HCT116 (cell line): Measurements from ENCODE around the gene PSMC3. TPM values are rescaled to one million over a fixed set of nuclear protein-coding genes. Genes with fewer than 3 reads are reported as not detected.
A peak's percentile ranks its signal among the peaks of the same experiment; 100 is the strongest.

ENCODE experiments used
- ATAC-seq: fragments of 200-7000 bp; cut with Tn5 transposase; 2 replicates; pipeline ENCODE4 v1.9.1; 2020; ENCODE audit warnings: mild to moderate bottlenecking, moderate library complexity
- BruUV-seq: library from RNA; stranded (reverse); fragments of 400-500 nt; replicated peaks from 2 replicates; lab custom pipeline; 2021; lab: Mats Ljungman, UMichigan
- CTCF ChIA-PET: fragments of 300-600 bp; sonication (Branson Sonifier 250); formaldehyde crosslinking; loops from one replicate; lab custom pipeline; 2021; ENCODE audit warnings: antibody characterized with exemption; lab: Charles Lee
- POLR2A ChIA-PET: fragments of 300-600, 350-600 bp; sonication (Branson Sonifier 250); formaldehyde crosslinking; loops from one replicate; lab custom pipeline; 2021; ENCODE audit warnings: antibody characterized with exemption; lab: Charles Lee
- RAD21 ChIA-PET, 2 experiments: fragments of 300-600 bp; sonication (Branson Sonifier 250); formaldehyde crosslinking; loops; one replicate each; lab custom pipeline; 2023; ENCODE audit warnings: low total read pairs in 2 of 2; ENCODE audit not compliant: uncharacterized antibody in 2 of 2, unreplicated experiment in 2 of 2, low non-redundant PET in 1 of 2; lab: Charles Lee
- DNase-seq: peaks from one replicate; pipeline ENCODE4 v3.0.0-alpha.2; 2010; ENCODE audit warnings: low read depth, low spot score
- H2AFZ ChIP-seq: fragments of 200-600 bp; shearing (Covaris generic), sonication (generic); 2 replicates; pipeline ENCODE4 v1.6.1; 2017; ENCODE audit warnings: low read depth, mixed run types, mixed read lengths, antibody characterized with exemption, low read length; ENCODE audit not compliant: poor library complexity, severe bottlenecking
- H3K27ac ChIP-seq: 2 replicates; pipeline ENCODE4 v1.5.1; 2012; ENCODE audit warnings: low read depth, low read length
- H3K27me3 ChIP-seq: fragments of 200-600 bp; sonication (generic); 2 replicates; pipeline ENCODE4 v1.6.1; 2016; ENCODE audit warnings: mixed run types, low read length, mixed read lengths; ENCODE audit not compliant: insufficient read depth
- H3K36me3 ChIP-seq, 2 experiments: fragments of 200-500 bp in 1 of 2; fragments of 200-600 bp in 1 of 2; sonication (Bioruptor generic) in 1 of 2; sonication (generic) in 1 of 2; 2 replicates each; pipeline versions ENCODE4 v1.5.1 to v1.6.1; 2014 to 2016; ENCODE audit warnings: low read length in 2 of 2, inconsistent platforms in 1 of 2, mixed read lengths in 1 of 2, mixed run types in 1 of 2; ENCODE audit not compliant: insufficient read depth in 2 of 2, control insufficient read depth in 1 of 2
- H3K4me1 ChIP-seq, 2 experiments: fragments of 200-600 bp in 1 of 2; sonication (generic) in 1 of 2; 2 replicates each; pipeline versions ENCODE4 v1.5.1 to v1.6.1; 2012 to 2017; ENCODE audit warnings: low read length in 2 of 2, inconsistent platforms in 1 of 2, mild to moderate bottlenecking in 1 of 2, mixed read lengths in 1 of 2, mixed run types in 1 of 2, moderate library complexity in 1 of 2; ENCODE audit not compliant: insufficient read depth in 2 of 2, control insufficient read depth in 1 of 2
- H3K4me2 ChIP-seq: fragments of 200-600 bp; sonication (generic); 2 replicates; pipeline ENCODE4 v1.6.1; 2017; ENCODE audit warnings: mixed run types, low read length, mixed read lengths
- H3K4me3 ChIP-seq, 2 experiments: fragments of 200-600 bp in 1 of 2; sonication (generic) in 1 of 2; replicated peaks in 1 of 2; 2 replicates each; pipeline ENCODE4 v1.5.1; 2011 to 2016; ENCODE audit warnings: low read length in 2 of 2, control low read depth in 1 of 2, low read depth in 1 of 2, mild to moderate bottlenecking in 1 of 2, mixed read lengths in 1 of 2, mixed run types in 1 of 2
- H3K79me2 ChIP-seq: fragments of 200-600 bp; sonication (generic); 2 replicates; pipeline ENCODE4 v1.6.1; 2017; ENCODE audit warnings: mild to moderate bottlenecking, mixed run types, low read length, moderate library complexity, mixed read lengths; ENCODE audit not compliant: insufficient read depth
- H3K9ac ChIP-seq: fragments of 200-600 bp; sonication (generic); 2 replicates; pipeline ENCODE4 v1.6.1; 2016; ENCODE audit warnings: low read length, mixed read lengths
- H3K9me2 ChIP-seq: fragments of 200-600 bp; sonication (generic), shearing (Covaris generic); 2 replicates; pipeline ENCODE4 v1.6.1; 2017; ENCODE audit warnings: mixed run types, mild to moderate bottlenecking, moderate library complexity; ENCODE audit not compliant: insufficient read depth
- H3K9me3 ChIP-seq, 2 experiments: fragments of 200-500 bp in 1 of 2; fragments of 200-600 bp in 1 of 2; sonication (Bioruptor generic) in 1 of 2; sonication (generic) in 1 of 2; 2 replicates each; pipeline ENCODE4 v1.6.1; 2014 to 2017; ENCODE audit warnings: low read length in 2 of 2, mixed read lengths in 2 of 2, inconsistent platforms in 1 of 2, low read depth in 1 of 2, mild to moderate bottlenecking in 1 of 2, mixed run types in 1 of 2, moderate library complexity in 1 of 2; ENCODE audit not compliant: control insufficient read depth in 1 of 2, insufficient read depth in 1 of 2
- H4K20me1 ChIP-seq: fragments of 200-600 bp; sonication (generic), shearing (Covaris generic); 2 replicates; pipeline ENCODE4 v1.6.1; 2017; ENCODE audit warnings: mixed run types, mild to moderate bottlenecking, moderate library complexity; ENCODE audit not compliant: insufficient read depth
- CBX3 ChIP-seq: IDR thresholded peaks from 2 replicates; pipeline ENCODE4 v1.6.1; 2012; ENCODE audit warnings: low read depth
- ELF1 ChIP-seq: IDR thresholded peaks from 2 replicates; pipeline ENCODE4 v1.6.1; 2012; ENCODE audit warnings: low read depth, borderline replicate concordance
- EZH2phosphoT487 ChIP-seq: fragments of 200-600 bp; IDR thresholded peaks from 2 replicates; pipeline ENCODE4 v1.6.1; 2018; ENCODE audit warnings: antibody characterized with exemption, borderline replicate concordance
- FOSL1 ChIP-seq: IDR thresholded peaks from 2 replicates; pipeline ENCODE4 v1.6.1; 2012; ENCODE audit warnings: low read depth
- MAX ChIP-seq: IDR thresholded peaks from 2 replicates; pipeline ENCODE4 v1.6.1; 2012
- RAD21 ChIP-seq: IDR thresholded peaks from 2 replicates; pipeline ENCODE4 v1.6.1; 2012; ENCODE audit warnings: low read depth, mild to moderate bottlenecking
- SIN3A ChIP-seq: IDR thresholded peaks from 2 replicates; pipeline ENCODE4 v1.6.1; 2012; ENCODE audit warnings: low read depth
- SRF ChIP-seq: IDR thresholded peaks from 2 replicates; pipeline ENCODE4 v1.6.1; 2012; ENCODE audit warnings: low read depth
- TCF7L2 ChIP-seq: IDR thresholded peaks from 2 replicates; pipeline ENCODE4 v1.7.0; 2011; ENCODE audit warnings: borderline replicate concordance, inconsistent platforms; ENCODE audit not compliant: insufficient read depth, insufficient read length; ENCODE audit errors: extremely low read depth
- YY1 ChIP-seq: IDR thresholded peaks from 2 replicates; pipeline ENCODE4 v1.6.1; 2011; ENCODE audit warnings: low read length, low read depth, moderate library complexity, mild to moderate bottlenecking; ENCODE audit not compliant: insufficient replicate concordance; ENCODE audit errors: extremely low read depth
- ZFX ChIP-seq: fragments of 450-650 bp; IDR thresholded peaks from 2 replicates; pipeline ENCODE4 v1.6.1; 2017
- intact Hi-C: fragments of 100-400 bp; cut with micrococcal nuclease; formaldehyde crosslinking; loops from 2 replicates; pipeline ENCODE4 v1.10.0; 2022
- total RNA-seq: library from RNA; stranded (reverse); gene quantifications from one replicate; pipeline ENCODE4 v1.2.1, GENCODE V29; 2021; ENCODE audit not compliant: unreplicated experiment
- TF ChIP-seq, protein P1 (sequence below): IDR thresholded peaks from 2 replicates; pipeline ENCODE4 v1.6.1; 2011; ENCODE audit warnings: mild to moderate bottlenecking, low read length, moderate library complexity; ENCODE audit not compliant: insufficient replicate concordance; ENCODE audit errors: extremely low read depth
- TF ChIP-seq, protein P2 (sequence below), 3 experiments: fragments of 200-600 bp in 1 of 3; sonication (generic) in 1 of 3; IDR thresholded peaks in 2 of 3; conservative IDR thresholded peaks in 1 of 3; 2 replicates each; pipeline ENCODE4 v1.5.1; 2012 to 2017; ENCODE audit warnings: low read depth in 2 of 3, low read length in 2 of 3, antibody characterized with exemption in 1 of 3, borderline replicate concordance in 1 of 3, control low read depth in 1 of 3, mild to moderate bottlenecking in 1 of 3, mixed read lengths in 1 of 3, mixed run types in 1 of 3, moderate library complexity in 1 of 3; ENCODE audit not compliant: insufficient read depth in 1 of 3
- TF ChIP-seq, protein P3 (sequence below): IDR thresholded peaks from 2 replicates; pipeline ENCODE4 v1.6.1; 2012; ENCODE audit warnings: low read depth

Gene PSMC3
- total RNA-seq, 1 experiment from 2014 or later, result 155 TPM

DNA sequence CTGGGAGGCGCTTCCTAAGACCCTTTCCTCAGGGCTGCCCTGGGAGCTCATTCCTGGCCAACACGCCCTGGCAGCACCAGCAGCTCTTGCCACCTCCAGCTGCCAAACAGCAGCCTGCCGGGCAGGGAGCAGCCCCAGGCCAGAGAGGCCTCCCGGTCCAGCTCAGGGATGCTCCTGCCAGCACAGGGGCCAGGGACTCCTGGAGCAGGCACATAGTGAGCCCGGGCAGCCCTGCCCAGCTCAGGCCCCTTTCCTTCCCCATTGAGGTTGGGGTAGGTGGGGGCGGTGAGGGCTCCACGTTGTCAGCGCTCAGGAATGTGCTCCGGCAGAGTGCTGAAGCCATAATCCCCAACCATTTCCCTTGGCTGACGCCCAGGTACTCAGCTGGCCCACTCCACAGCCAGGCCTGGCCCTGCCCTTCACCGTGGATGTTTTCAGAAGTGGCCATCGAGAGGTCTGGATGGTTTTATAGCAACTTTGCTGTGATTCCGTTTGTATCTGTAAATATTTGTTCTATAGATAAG lies 10.2 kb downstream of the PSMC3 start (continued):
- TF ChIP-seq CBX3, result no peak
- no peak for TF ChIP-seq ZFX
- no peak for TF ChIP-seq TCF7L2
- TF ChIP-seq ELF1, result no peak
- TF ChIP-seq, protein P1, sequence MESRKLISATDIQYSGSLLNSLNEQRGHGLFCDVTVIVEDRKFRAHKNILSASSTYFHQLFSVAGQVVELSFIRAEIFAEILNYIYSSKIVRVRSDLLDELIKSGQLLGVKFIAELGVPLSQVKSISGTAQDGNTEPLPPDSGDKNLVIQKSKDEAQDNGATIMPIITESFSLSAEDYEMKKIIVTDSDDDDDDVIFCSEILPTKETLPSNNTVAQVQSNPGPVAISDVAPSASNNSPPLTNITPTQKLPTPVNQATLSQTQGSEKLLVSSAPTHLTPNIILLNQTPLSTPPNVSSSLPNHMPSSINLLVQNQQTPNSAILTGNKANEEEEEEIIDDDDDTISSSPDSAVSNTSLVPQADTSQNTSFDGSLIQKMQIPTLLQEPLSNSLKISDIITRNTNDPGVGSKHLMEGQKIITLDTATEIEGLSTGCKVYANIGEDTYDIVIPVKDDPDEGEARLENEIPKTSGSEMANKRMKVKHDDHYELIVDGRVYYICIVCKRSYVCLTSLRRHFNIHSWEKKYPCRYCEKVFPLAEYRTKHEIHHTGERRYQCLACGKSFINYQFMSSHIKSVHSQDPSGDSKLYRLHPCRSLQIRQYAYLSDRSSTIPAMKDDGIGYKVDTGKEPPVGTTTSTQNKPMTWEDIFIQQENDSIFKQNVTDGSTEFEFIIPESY, result no peak
- peak; percentile 55 for TF ChIP-seq MAX
- TF ChIP-seq YY1, result peak; percentile 17
- no peak; the same call in 1 of the 2 replicates for TF ChIP-seq SIN3A
- TF ChIP-seq RAD21, result no peak
- TF ChIP-seq EZH2phosphoT487, result no peak

DNA sequence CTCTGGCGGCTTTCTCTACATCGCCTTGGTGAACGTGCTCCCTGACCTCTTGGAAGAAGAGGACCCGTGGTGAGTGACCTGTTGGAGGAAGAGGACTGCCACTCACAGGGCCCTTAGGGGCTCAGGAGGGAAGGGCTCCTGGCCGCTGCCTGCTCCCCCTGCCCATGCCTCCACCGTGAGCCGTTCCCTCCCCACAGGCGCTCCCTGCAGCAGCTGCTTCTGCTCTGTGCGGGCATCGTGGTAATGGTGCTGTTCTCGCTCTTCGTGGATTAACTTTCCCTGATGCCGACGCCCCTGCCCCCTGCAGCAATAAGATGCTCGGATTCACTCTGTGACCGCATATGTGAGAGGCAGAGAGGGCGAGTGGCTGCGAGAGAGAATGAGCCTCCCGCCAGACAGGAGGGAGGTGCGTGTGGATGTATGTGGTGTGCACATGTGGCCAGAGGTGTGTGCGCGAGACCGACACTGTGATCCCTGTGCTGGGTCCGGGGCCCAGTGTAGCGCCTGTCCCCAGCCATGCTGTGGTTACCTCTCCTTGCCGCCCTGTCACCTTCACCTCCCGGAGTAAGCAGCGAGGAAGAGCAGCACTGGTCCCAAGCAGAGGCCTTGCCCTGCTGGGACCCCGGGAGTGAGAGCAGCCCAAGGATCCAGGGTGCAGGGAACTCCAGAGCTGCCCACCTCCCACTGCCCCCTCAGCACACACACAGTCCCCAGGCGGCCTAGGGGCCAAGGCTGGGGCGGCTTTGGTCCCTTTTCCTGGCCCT lies 11.0 kb downstream of the PSMC3 start:
- no peaks in the 10 kb centered on the region for H4K20me1 ChIP-seq
- no peaks in the 10 kb centered on the region for H3K9me3 ChIP-seq
- peaks cover 25 to 44% of the 10 kb centered on the region in 2 experiments for H3K4me1 ChIP-seq
- no TSS peak for BruUV-seq
- H3K36me3 ChIP-seq, result peaks cover 11 to 29% of the 10 kb centered on the region in 2 experiments
- ATAC-seq, result peak; percentile 7
- H3K9ac ChIP-seq, result peak overlapping the region; percentile 51
- H2AFZ ChIP-seq, result no peak overlapping the region
- peaks cover 4% of the 10 kb centered on the region; the same call in 1 of the 2 replicates for H3K79me2 ChIP-seq
- intact Hi-C loops, result no loop called here
- CTCF ChIA-PET, result interaction anchor here (0.9 kb wide), 1 partner anchor 39 kb away, joined by 3 read pairs; no protein-coding TSS in a partner anchor
- H3K9me2 ChIP-seq, result no peaks in the 10 kb centered on the region
- no peak overlapping the region; a peak in 1 of 4 replicates for H3K4me3 ChIP-seq
- RAD21 ChIA-PET, result no interaction called here
- H3K27ac ChIP-seq, result peak overlapping the region; percentile 84
- TF ChIP-seq, protein P2, sequence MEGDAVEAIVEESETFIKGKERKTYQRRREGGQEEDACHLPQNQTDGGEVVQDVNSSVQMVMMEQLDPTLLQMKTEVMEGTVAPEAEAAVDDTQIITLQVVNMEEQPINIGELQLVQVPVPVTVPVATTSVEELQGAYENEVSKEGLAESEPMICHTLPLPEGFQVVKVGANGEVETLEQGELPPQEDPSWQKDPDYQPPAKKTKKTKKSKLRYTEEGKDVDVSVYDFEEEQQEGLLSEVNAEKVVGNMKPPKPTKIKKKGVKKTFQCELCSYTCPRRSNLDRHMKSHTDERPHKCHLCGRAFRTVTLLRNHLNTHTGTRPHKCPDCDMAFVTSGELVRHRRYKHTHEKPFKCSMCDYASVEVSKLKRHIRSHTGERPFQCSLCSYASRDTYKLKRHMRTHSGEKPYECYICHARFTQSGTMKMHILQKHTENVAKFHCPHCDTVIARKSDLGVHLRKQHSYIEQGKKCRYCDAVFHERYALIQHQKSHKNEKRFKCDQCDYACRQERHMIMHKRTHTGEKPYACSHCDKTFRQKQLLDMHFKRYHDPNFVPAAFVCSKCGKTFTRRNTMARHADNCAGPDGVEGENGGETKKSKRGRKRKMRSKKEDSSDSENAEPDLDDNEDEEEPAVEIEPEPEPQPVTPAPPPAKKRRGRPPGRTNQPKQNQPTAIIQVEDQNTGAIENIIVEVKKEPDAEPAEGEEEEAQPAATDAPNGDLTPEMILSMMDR (IDR thresholded peaks at IDR 0.05 in 2 of 3, conservative IDR thresholded peaks at IDR 0.05 in 1 of 3; ENCODE audit: borderline replicate concordance in 1 of 3, insufficient read depth in 1 of 3, low read depth in 2 of 3, low read length in 2 of 3), result no peak
- TF ChIP-seq, protein P3, sequence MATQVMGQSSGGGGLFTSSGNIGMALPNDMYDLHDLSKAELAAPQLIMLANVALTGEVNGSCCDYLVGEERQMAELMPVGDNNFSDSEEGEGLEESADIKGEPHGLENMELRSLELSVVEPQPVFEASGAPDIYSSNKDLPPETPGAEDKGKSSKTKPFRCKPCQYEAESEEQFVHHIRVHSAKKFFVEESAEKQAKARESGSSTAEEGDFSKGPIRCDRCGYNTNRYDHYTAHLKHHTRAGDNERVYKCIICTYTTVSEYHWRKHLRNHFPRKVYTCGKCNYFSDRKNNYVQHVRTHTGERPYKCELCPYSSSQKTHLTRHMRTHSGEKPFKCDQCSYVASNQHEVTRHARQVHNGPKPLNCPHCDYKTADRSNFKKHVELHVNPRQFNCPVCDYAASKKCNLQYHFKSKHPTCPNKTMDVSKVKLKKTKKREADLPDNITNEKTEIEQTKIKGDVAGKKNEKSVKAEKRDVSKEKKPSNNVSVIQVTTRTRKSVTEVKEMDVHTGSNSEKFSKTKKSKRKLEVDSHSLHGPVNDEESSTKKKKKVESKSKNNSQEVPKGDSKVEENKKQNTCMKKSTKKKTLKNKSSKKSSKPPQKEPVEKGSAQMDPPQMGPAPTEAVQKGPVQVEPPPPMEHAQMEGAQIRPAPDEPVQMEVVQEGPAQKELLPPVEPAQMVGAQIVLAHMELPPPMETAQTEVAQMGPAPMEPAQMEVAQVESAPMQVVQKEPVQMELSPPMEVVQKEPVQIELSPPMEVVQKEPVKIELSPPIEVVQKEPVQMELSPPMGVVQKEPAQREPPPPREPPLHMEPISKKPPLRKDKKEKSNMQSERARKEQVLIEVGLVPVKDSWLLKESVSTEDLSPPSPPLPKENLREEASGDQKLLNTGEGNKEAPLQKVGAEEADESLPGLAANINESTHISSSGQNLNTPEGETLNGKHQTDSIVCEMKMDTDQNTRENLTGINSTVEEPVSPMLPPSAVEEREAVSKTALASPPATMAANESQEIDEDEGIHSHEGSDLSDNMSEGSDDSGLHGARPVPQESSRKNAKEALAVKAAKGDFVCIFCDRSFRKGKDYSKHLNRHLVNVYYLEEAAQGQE, result no peak
- TF ChIP-seq FOSL1, result no peak
- no peak for TF ChIP-seq SIN3A
- TF ChIP-seq SRF, result no peak
- no peak for TF ChIP-seq ZFX
- TF ChIP-seq TCF7L2, result no peak
- H3K27me3 ChIP-seq, result no peaks in the 10 kb centered on the region
- no peak for DNase-seq
- POLR2A ChIA-PET, result interaction anchor here (0.8 to 1.3 kb wide), 2 partner anchors 11 to 40 kb away, joined by 3 to 10 read pairs; partner anchors contain the start of gene PSMC3
- H3K4me2 ChIP-seq, result peak overlapping the region; percentile 72
